KG1 (cell line): ENCODE results near the gene EXOC3L4.
A peak's percentile ranks its signal among the peaks of the same experiment; 100 is the strongest.

Experiments used
- DNase-seq: peaks from one replicate; lab custom pipeline; 2025; lab: John Stamatoyannopoulos, UW

EXOC3L4 gene

DNA sequence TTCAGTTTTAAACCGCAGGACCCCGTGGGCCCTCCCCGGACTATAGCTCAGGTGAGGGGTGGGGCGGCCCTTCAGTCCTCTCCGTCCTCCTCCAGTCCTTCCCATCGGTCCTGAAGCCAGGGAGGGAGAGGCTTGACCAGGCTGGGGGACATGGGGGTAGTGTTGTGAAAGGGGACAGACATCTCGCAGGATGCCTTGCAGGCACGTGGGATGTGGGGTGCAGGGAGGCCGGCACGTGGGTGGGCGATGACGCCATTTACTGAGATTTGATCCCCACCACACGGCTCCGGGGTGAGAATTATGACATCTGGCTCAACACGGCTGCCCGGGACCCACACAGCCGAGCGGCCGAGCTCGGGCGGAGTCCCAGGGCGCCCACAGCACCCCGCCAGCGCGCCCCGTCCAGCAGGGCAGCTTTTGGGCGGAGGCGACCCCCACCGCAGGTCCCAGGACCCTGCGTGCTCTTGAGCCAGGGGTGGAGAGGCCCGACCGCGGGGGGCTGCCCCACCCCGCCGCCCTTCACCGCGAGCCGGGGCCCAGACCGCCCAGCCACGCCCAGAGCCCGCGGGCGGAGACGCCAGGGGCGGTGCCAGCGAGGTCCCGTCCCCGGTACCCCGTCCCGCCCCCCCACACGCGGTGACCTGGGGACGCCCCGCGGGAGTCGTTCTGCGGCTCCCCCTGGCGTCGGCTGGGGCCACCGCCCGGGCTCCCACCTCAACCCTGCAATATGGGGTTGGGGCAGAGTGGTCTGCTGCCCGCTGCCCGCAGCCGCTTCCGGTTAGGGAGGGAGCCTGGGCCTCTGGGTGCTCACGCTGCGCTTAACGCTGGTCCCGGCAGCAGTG is 3.3 kb upstream of the EXOC3L4 start:
- DNase-seq = no peak

- no peak for DNase-seq
Measured at GRCh38 chr14:103091883-103092222, 2.7 kb upstream of the EXOC3L4 start.

DNA sequence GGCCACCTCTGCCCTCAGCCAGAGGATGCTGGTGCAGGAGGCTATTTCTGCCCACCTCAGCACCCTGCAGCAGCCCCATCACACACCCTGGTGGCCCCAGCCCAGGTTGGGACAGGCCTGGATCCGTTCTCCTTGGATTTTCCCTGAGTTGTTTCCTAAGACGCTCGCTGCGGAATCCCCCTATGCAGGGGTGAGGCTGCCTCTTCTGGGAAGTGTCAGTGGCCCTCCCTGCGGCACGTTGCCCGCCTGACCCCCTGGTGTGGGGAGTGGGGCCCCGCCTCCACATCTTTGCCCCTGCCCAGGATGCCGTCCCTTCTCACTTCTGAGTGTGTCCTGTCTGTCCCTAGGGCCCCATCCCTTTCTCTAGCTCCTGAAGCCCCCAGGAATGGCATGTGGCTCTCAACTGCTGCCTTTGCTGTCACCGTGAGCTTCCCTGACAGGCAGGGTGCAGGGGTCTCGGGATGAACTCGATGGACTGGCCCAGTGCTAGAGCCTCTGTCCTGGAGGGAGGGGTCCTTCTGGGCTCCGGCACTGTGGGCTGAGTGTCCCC is 594 bp upstream of the EXOC3L4 start:
- DNase-seq = no peak

DNA sequence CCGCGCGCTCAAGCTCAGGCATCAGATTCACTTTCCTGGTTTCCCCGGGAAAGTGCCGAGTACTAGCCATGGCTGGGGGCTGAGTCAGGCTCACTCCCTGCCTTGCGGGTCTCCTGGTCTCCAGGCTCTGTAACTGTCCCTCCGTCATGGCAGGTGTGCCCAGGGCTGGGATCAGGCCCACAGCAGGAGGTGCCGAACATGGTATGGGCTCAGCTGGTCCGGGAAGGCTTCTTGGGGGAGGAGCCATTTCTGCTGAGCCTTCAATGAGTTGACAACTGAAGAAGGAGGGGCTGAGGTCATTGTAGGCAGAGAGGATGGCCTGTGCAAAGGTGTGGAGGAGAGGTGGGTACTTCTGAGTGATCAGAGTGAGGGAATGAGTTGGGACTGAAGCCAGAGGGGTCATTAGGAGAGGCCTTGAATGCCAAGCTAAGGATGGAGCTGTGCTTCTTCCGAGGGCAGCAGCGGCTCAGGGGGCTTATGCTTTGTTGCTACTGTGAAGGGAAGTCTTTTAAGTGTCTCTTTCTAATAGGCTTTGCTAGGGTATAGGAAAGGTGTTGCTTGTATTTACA is 769 bp downstream of the EXOC3L4 start:
- DNase-seq = no peak

GRCh38 chr14:103096387-103096786 is 1.9 kb downstream of the EXOC3L4 start:
- DNase-seq = no peak

DNA sequence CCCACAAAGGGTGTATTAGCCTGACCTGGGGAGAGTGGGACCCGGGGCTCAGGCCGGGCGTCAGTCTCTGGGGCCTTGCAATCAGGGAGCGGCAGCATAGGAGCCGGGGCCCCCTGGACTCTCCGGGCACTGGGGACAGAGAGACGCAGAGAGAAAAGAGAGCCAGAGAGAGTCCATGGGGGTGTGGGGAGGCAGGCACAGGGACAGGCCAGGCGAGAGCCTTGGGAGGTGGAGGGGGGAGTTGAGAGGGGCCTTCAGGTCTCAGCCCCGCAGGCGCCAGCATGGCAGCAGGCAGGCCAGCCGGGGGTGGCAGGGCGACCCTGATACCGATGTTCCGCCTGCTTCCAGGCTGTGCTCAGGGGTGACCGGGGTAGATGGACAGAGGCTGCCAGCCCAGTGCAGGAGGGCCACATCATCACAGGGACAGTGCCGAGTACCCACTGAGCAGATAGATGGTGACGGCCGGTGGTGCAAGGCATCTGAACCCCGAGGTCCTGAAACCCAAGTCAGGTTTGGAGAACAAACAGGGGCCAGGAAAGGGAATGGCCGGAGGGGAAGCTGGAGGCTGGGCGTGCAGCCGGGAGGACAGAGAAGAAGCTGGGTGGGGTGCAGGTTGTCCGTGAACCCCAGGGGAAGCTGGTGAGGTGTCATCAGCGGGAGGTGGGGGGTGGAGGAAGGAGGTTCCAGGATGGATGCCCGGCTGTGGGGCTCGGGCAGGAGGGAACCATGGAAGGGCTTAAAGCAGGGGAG is 2.9 kb downstream of the EXOC3L4 start:
- DNase-seq = no peak

GRCh38 chr14:103097994-103098957 is 3.8 kb downstream of the EXOC3L4 start:
- no peak for DNase-seq

- no peak for DNase-seq
Measured at GRCh38 chr14:103099081-103099732, 4.7 kb downstream of the EXOC3L4 start.

GRCh38 chr14:103099733-103100280 is 5.3 kb downstream of the EXOC3L4 start:
- no peak for DNase-seq

DNA sequence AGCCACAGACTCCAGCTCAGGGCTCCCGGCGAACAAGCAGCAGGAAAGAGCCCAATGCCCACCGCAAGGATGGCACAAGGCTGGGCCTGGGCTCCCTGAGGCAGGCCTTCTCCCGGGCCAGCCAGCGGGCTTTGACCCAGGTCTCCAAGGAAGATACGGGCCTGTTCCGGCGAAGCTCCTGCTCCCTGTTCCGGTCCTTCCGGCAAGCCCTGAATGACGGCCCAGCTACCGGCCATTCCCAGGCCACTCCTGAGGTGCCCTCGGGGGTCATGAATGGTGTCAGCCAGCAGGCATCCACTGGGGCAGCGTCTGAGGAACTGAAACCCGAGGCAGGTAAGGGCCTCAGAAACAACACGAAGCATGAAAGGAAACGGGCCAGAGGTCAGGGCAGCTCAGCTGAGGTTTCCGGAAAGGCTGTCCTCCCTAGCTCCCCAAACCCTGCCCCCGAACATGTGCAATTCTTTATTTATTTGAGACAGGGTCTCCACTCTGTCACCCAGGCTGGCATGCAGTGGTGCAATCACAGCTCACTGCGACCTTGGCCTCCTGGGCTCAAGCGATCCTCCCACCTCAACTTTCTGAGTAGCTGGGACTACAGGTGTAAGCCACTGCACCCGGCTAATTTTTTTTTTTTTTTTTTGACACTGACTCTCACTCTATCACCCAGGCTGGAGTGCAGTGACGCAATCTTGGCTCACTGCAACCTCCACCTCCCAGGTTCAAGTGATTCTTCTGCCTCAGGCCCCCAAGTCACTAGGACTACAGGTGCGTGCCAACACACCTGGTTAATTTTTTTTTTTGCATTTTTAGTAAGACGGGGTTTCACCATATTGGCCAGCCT is 6.0 kb downstream of the EXOC3L4 start:
- DNase-seq = no peak

- DNase-seq = no peak
Measured at GRCh38 chr14:103101257-103101962, 6.9 kb downstream of the EXOC3L4 start.

DNA sequence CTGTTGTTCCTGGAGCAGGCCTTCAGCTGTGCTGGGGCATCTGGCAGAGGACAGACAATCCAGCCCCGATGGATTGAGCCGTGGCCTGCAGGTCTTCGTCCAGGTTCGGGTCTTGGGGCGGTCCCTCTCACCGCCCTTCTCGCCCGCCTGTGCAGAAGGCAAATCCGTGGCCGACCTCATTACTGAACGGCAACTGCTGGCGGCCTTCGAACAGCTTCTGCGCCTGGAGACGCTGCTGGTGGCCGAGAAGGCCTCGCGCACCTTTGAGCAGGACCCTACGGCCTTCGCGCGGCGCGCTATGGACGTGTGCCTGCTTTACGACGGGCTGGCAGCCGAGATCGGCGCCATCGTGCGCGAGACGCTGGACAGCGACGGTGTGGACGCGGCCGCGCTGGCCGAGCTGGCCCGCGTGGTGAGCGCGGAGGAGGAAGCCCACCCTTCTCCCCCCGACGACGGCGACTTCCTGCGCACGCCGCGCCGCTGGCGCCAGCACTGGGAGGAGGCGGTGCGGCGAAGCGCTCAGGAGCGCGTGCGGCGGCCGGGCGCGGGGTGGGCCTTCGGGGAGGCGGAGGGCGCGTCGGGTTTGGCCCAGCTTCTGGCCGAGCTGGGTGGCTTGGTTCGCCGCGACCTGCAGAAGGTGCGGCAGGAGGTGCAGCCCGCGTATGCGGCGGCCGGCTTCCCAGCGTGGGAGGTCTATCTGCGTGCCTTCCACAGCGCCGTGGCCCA is 7.6 kb downstream of the EXOC3L4 start:
- no peak for DNase-seq

DNA sequence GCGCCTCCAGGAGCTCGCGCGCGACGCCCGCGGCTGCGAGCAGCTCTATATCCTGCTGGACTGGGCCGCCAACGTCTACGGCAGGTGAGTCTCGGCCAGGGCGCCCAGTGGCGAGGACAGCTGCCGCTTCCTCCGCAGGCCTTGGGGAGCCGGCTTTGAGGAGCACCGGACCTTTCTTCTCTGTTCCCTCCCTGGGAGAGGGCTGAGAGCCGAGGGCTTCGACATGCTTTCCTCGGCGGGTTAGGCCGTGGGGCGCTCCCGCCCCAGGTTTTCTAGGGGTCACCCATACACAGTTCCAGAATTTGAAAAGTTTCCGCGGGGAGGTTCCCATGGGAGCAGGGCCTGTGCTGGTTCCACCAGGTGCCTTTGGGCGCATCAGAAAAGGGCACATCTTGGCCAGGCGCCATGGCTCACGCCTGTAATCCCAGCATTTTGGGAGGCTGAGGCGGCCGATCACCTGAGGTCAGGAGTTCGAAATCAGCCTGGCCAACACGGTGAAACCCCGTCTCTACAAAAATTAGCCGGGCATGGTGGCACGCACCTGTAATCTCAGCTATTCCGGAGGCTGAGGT is 8.2 kb downstream of the EXOC3L4 start:
- DNase-seq = no peak

DNA sequence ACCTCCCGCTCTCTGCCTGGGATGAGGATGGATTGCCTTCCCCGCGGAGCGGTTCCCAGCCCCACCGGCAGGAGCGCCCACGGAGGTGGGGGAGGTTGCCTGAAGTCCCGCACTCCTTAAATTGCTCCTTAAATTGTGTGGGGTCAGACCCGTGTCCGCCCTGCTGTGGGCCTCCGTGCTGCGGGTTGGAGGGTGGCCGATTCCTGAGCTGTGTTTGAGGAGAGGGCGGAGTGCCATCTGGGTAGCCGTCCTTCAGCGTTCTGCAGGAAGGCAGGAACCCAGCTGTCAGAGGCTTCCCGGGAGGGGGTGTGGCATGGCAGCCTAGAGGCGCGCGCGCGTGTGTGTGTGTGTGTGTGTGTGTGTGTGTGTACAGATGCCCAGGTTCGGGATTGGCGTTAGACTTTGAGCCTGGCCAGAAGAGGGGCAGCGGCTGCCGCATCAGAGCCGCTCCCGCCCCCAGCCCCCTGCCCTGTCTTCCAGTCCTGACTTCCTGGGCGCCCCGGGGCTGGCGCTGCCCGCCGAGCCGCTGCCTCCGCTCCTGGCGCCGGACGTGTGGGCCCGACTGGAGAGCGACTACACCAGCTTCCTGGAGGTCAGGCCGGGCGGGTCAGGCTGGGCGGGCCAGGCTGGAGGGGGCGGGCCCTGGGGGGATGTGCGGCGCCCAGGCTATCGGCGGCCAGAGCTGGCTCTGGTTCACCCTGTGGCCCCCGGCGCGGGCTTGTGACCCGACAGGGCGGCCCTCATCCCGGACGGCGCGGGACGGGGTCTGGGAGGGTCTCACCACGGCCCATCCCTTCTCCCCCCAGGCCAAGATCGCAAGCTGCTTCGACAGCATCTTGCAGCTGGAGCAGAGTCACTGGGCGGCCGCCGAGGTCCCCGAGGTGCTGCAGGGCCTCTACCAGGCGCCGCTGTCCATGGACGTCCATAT is 9.2 kb downstream of the EXOC3L4 start:
- no peak for DNase-seq

DNA sequence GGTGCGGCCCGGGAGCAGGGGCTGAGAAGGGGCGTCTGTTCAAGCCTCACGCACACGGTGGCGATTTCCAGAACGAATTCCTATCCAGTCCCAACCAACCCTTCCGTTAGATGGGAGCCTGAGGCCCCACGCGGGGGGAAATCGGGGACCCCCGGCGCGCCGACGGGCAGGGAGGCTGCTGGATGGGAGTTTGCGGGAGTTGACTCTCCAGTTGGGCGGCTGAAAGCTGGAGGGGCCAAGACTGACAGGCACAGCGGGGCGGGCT is 9.8 kb downstream of the EXOC3L4 start:
- DNase-seq = no peak

GRCh38 chr14:103104654-103105452 is 10.3 kb downstream of the EXOC3L4 start:
- peak; percentile 29 for DNase-seq
